GM12878 (cell line): ENCODE measurements around the gene CP. TPM values are rescaled to one million over a fixed set of nuclear protein-coding genes. Genes with fewer than 3 reads are reported as not detected.
"Not testable (repeated sequence)": the region's sequence is repeated elsewhere in the genome, so short reads cannot be mapped to it uniquely, and the experiment has no call there.

Experiments
- ATAC-seq: fragments of 200-7000 bp; cut with Tn5 transposase; 3 replicates; pipeline ENCODE4 v1.9.1; 2020; ENCODE audit warnings: mild to moderate bottlenecking, moderate library complexity
- BruUV-seq: library from RNA; stranded (reverse); fragments of 400-500 nt; replicated peaks from 2 replicates; lab custom pipeline; 2021; lab: Mats Ljungman, UMichigan
- CTCF ChIA-PET: fragments of 300-600 bp; sonication (Branson Sonifier 250); formaldehyde crosslinking; extraction: SDS; loops from one replicate; lab custom pipeline; 2021; ENCODE audit warnings: inconsistent platforms; lab: Yijun Ruan, JAX
- POLR2A ChIA-PET: fragments of 350-600 bp; formaldehyde crosslinking; extraction: SDS; loops from one replicate; lab custom pipeline; 2021; ENCODE audit warnings: inconsistent platforms; lab: Charles Lee
- RAD21 ChIA-PET: fragments of 300-600 bp; sonication (Branson Sonifier 250); formaldehyde crosslinking; loops from one replicate; lab custom pipeline; 2023; ENCODE audit warnings: antibody characterized with exemption; ENCODE audit not compliant: unreplicated experiment; lab: Charles Lee
- SMC1A ChIA-PET: fragments of 300-600 bp; sonication (Branson Sonifier 250); formaldehyde crosslinking; loops from one replicate; lab custom pipeline; 2023; ENCODE audit not compliant: unreplicated experiment, uncharacterized antibody; lab: Charles Lee
- DNase-seq: peaks from one replicate; pipeline ENCODE4 v3.0.0-alpha.2; 2011; ENCODE audit warnings: low read depth, low spot score
- FAIRE-seq: peaks from 3 replicates; lab custom pipeline; 2011; peaks lifted over from hg19 to GRCh38; lab: Jason Lieb, UNC
- H2AFZ ChIP-seq: 2 replicates; pipeline ENCODE4 v1.6.0; 2011; ENCODE audit warnings: low read depth, low read length, control low read depth; ENCODE audit not compliant: control insufficient read depth
- H3K27ac ChIP-seq: 2 replicates; pipeline ENCODE4 v1.5.1; 2011; ENCODE audit warnings: control low read depth; ENCODE audit not compliant: control insufficient read depth, insufficient read depth
- H3K27me3 ChIP-seq, 2 experiments: replicated peaks in 1 of 2; 2 replicates each; pipeline versions ENCODE4 v1.6.0 to v1.6.1; 2011; ENCODE audit warnings: low read length in 1 of 2; ENCODE audit not compliant: control insufficient read depth in 2 of 2, insufficient read depth in 2 of 2
- H3K36me3 ChIP-seq, 2 experiments: 2 replicates each; pipeline ENCODE4 v1.5.1; 2011; ENCODE audit warnings: low read length in 1 of 2; ENCODE audit not compliant: control insufficient read depth in 2 of 2, insufficient read depth in 2 of 2
- H3K4me1 ChIP-seq: 2 replicates; pipeline ENCODE4 v1.6.1; 2011; ENCODE audit warnings: mild to moderate bottlenecking, low read length, moderate library complexity, mixed read lengths; ENCODE audit not compliant: control insufficient read depth, insufficient read depth
- H3K4me2 ChIP-seq: 2 replicates; pipeline ENCODE4 v1.6.0; 2011; ENCODE audit warnings: control low read depth; ENCODE audit not compliant: control insufficient read depth, insufficient read depth
- H3K4me3 ChIP-seq: fragments of 200-600 bp; sonication (generic); 2 replicates; pipeline ENCODE4 v1.5.1; 2016
- H3K79me2 ChIP-seq: 2 replicates; pipeline ENCODE4 v1.6.0; 2011; ENCODE audit warnings: low read length; ENCODE audit not compliant: control insufficient read depth, insufficient read depth
- H3K9ac ChIP-seq: 2 replicates; pipeline ENCODE4 v1.8.0; 2011; ENCODE audit warnings: low read length, control low read depth, mixed read lengths; ENCODE audit not compliant: control insufficient read depth, insufficient read depth
- H3K9me3 ChIP-seq: replicated peaks from 3 replicates; pipeline ENCODE4 v1.5.1; 2011; ENCODE audit warnings: mild to moderate bottlenecking, low read length; ENCODE audit not compliant: control insufficient read depth, insufficient read depth
- H4K20me1 ChIP-seq: 2 replicates; pipeline ENCODE4 v1.6.0; 2011; ENCODE audit not compliant: control insufficient read depth, insufficient read depth
- EED ChIP-seq: sonication (generic); IDR thresholded peaks from 2 replicates; pipeline ENCODE4 v1.6.1; 2016; ENCODE audit warnings: antibody characterized with exemption, low read depth
- FOXK2 ChIP-seq: fragments of 450-650 bp; IDR thresholded peaks from 2 replicates; pipeline ENCODE4 v1.6.1; 2017; ENCODE audit warnings: mild to moderate bottlenecking, moderate library complexity
- MYC ChIP-seq: IDR thresholded peaks from 2 replicates; pipeline ENCODE4 v1.6.1; 2011; ENCODE audit warnings: mild to moderate bottlenecking, low read length, moderate library complexity, inconsistent platforms; ENCODE audit not compliant: insufficient read depth, insufficient replicate concordance, insufficient read length, severe bottlenecking
- NFIC ChIP-seq: IDR thresholded peaks from 2 replicates; pipeline ENCODE4 v1.6.1; 2012; ENCODE audit warnings: low read depth, mild to moderate bottlenecking, inconsistent platforms, low read length, moderate library complexity
- NRF1 ChIP-seq: conservative IDR thresholded peaks from 2 replicates; pipeline ENCODE4 v1.6.1; 2011; ENCODE audit warnings: mild to moderate bottlenecking, low read depth, low read length, improper control_type of control experiment
- POLR2A ChIP-seq: IDR thresholded peaks from 2 replicates; pipeline ENCODE4 v1.6.1; 2011; ENCODE audit warnings: low read depth, mild to moderate bottlenecking, low read length
- SUZ12 ChIP-seq: fragments of 200-600 bp; sonication (generic); IDR thresholded peaks from one replicate; pipeline ENCODE4 v1.6.1; 2018; ENCODE audit warnings: antibody characterized with exemption, mild to moderate bottlenecking; ENCODE audit not compliant: unreplicated experiment
- WGBS: methylation state at CpG from one replicate; pipeline ENCODE4 v1.1.6; 2016; ENCODE audit warnings: low lambda C conversion rate; ENCODE audit not compliant: insufficient replicate concordance, insufficient coverage; ENCODE audit errors: missing lambda C conversion rate; 5-methylcytosine and 5-hydroxymethylcytosine counted together
- in situ Hi-C: fragments of 300-500 bp; cut with MboI; formaldehyde crosslinking; loops from 9 replicates; pipeline ENCODE4 v1.14.3; 2018; ENCODE audit warnings: mixed read lengths
- intact Hi-C: fragments of 100-400 bp; cut with micrococcal nuclease; formaldehyde crosslinking; loops from one replicate; pipeline ENCODE4 v1.14.2; 2022; ENCODE audit not compliant: unreplicated experiment
- polyA plus RNA-seq, 11 experiments: library from polyadenylated mRNA; depleted of rRNA in 4 of 11; unstranded in 6 of 11; stranded (reverse) in 5 of 11; fragments of >200 nt; fragmentation: Nextera tagmentation in 4 of 11; fragmentation: Illumina TruSeq in 1 of 11; extraction: Ambion mirVana in 4 of 11; extraction: Trizol in 1 of 11; gene quantifications; 1 replicate in 1 of 11; 2 replicates in 10 of 11; pipeline versions ENCODE4 v1.2.1 to v1.2.3, GENCODE V29; 2011 to 2016; ENCODE audit warnings: inconsistent platforms in 2 of 11, missing spikeins in 2 of 11, low read depth in 1 of 11
- total RNA-seq, 4 experiments: library from RNA; depleted of rRNA in 3 of 4; stranded (reverse); fragments of >200 nt in 3 of 4; fragmentation: Illumina TruSeq in 1 of 4; extraction: Trizol in 1 of 4; gene quantifications; 2 replicates each; pipeline versions ENCODE4 v1.2.1 to v1.2.3, GENCODE V29; 2013 to 2021
- TF ChIP-seq, protein P1 (sequence below): fragments of 450-650 bp; IDR thresholded peaks from 2 replicates; pipeline ENCODE4 v1.6.1; 2016; ENCODE audit warnings: mild to moderate bottlenecking
- TF ChIP-seq, protein P2 (sequence below): fragments of 150-350 bp; IDR thresholded peaks from 2 replicates; pipeline ENCODE4 v1.6.1; 2014; ENCODE audit warnings: mild to moderate bottlenecking, low read depth, low read length
- TF ChIP-seq, protein P3 (sequence below): IDR thresholded peaks from 2 replicates; pipeline ENCODE4 v1.6.1; 2012; ENCODE audit warnings: mild to moderate bottlenecking, low read depth, low read length

Gene CP
- total and polyA plus RNA-seq, 10 of the 15 experiments (the other 5 are each of a cell fraction or from before 2014, with no cell fraction given), result 0.14 to 1.2 (median 0.30) TPM; not detected in 6

- DNase-seq, H3K27ac ChIP-seq, H3K9ac ChIP-seq, BruUV-seq, POLR2A ChIA-PET, H3K4me3 ChIP-seq, H3K36me3 ChIP-seq, in situ Hi-C loops, CTCF ChIA-PET, H3K27me3 ChIP-seq, H2AFZ ChIP-seq, H3K4me1 ChIP-seq, RAD21 ChIA-PET, H4K20me1 ChIP-seq, intact Hi-C loops, H3K9me3 ChIP-seq, H3K79me2 ChIP-seq, ATAC-seq, H3K4me2 ChIP-seq, FAIRE-seq: not testable (repeated sequence)
- SMC1A ChIA-PET, result interaction anchor here (0.6 kb wide), 1 partner anchor 154 kb away, joined by 3 read pairs; no protein-coding TSS in a partner anchor
- WGBS, result 83% methylated on average over 11 of the region's 12 CpGs
These were observed 24.6 kb downstream of the CP start for GRCh38 chr3:149196805-149197592.

DNA sequence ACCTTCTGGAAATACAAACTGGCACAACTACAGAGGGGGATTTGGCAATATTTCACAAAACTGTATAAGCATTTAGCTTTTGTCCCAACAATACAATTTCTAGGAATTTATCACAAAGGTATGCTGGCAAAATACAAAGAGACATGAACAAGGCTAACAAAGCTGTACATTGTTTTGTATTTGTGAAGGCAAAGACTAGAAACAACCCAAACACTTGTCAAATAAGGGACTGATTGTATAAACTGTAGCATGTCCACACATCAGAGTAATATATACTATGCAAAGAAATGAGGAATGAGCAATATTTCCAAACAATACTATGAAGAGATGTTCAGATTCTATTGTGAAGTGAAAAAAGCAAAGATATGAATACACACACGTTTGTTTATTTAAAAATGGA lies 26.4 kb downstream of the CP start:
- WGBS, result 0% methylated on average over 1 of the region's 1 CpG
- TF ChIP-seq POLR2A, result no peak
- TF ChIP-seq, protein P1, sequence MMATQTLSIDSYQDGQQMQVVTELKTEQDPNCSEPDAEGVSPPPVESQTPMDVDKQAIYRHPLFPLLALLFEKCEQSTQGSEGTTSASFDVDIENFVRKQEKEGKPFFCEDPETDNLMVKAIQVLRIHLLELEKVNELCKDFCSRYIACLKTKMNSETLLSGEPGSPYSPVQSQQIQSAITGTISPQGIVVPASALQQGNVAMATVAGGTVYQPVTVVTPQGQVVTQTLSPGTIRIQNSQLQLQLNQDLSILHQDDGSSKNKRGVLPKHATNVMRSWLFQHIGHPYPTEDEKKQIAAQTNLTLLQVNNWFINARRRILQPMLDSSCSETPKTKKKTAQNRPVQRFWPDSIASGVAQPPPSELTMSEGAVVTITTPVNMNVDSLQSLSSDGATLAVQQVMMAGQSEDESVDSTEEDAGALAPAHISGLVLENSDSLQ, result no peak
- TF ChIP-seq MYC, result no peak
- TF ChIP-seq, protein P2, sequence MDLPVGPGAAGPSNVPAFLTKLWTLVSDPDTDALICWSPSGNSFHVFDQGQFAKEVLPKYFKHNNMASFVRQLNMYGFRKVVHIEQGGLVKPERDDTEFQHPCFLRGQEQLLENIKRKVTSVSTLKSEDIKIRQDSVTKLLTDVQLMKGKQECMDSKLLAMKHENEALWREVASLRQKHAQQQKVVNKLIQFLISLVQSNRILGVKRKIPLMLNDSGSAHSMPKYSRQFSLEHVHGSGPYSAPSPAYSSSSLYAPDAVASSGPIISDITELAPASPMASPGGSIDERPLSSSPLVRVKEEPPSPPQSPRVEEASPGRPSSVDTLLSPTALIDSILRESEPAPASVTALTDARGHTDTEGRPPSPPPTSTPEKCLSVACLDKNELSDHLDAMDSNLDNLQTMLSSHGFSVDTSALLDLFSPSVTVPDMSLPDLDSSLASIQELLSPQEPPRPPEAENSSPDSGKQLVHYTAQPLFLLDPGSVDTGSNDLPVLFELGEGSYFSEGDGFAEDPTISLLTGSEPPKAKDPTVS, result no peak
- no peak for TF ChIP-seq SUZ12
- no peak for TF ChIP-seq EED
- TF ChIP-seq NFIC, result no peak
- no peak for TF ChIP-seq FOXK2
- TF ChIP-seq NRF1, result no peak
- TF ChIP-seq, protein P3, sequence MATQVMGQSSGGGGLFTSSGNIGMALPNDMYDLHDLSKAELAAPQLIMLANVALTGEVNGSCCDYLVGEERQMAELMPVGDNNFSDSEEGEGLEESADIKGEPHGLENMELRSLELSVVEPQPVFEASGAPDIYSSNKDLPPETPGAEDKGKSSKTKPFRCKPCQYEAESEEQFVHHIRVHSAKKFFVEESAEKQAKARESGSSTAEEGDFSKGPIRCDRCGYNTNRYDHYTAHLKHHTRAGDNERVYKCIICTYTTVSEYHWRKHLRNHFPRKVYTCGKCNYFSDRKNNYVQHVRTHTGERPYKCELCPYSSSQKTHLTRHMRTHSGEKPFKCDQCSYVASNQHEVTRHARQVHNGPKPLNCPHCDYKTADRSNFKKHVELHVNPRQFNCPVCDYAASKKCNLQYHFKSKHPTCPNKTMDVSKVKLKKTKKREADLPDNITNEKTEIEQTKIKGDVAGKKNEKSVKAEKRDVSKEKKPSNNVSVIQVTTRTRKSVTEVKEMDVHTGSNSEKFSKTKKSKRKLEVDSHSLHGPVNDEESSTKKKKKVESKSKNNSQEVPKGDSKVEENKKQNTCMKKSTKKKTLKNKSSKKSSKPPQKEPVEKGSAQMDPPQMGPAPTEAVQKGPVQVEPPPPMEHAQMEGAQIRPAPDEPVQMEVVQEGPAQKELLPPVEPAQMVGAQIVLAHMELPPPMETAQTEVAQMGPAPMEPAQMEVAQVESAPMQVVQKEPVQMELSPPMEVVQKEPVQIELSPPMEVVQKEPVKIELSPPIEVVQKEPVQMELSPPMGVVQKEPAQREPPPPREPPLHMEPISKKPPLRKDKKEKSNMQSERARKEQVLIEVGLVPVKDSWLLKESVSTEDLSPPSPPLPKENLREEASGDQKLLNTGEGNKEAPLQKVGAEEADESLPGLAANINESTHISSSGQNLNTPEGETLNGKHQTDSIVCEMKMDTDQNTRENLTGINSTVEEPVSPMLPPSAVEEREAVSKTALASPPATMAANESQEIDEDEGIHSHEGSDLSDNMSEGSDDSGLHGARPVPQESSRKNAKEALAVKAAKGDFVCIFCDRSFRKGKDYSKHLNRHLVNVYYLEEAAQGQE, result no peak

More for the DNA sequence above, 26.4 kb downstream of the CP start:
- H3K79me2 ChIP-seq, result no peaks in the 10 kb centered on the region
- no peak for FAIRE-seq
- no peak overlapping the region for H3K27ac ChIP-seq
- in situ Hi-C loops (no loop called here), intact Hi-C loops (no loop called here)
- H3K36me3 ChIP-seq, result no peaks in the 10 kb centered on the region
- no peak for DNase-seq
- no peaks in the 10 kb centered on the region for H4K20me1 ChIP-seq
- H3K9ac ChIP-seq, result no peak overlapping the region
- RAD21 ChIA-PET, result no interaction called here
- no TSS peak for BruUV-seq
- CTCF ChIA-PET, result interaction anchor here (0.6 kb wide), 1 partner anchor 53 kb away, joined by 4 read pairs; no protein-coding TSS in a partner anchor
- no peak for ATAC-seq
- H3K9me3 ChIP-seq, result no peaks in the 10 kb centered on the region
- H3K27me3 ChIP-seq, result no peaks in the 10 kb centered on the region; a peak in 1 of 4 replicates
- no peak overlapping the region for H3K4me2 ChIP-seq
- no peak overlapping the region for H2AFZ ChIP-seq
- POLR2A ChIA-PET, result interaction anchor here (0.6 kb wide), 1 partner anchor 20 kb away, joined by 4 read pairs; no protein-coding TSS in a partner anchor
- H3K4me1 ChIP-seq, result no peaks in the 10 kb centered on the region
- SMC1A ChIA-PET, result no interaction called here
- no peak overlapping the region for H3K4me3 ChIP-seq
